HepG2 (cell line): ENCODE data around the gene ARIH1. TPM values are rescaled to one million over a fixed set of nuclear protein-coding genes. Genes with fewer than 3 reads are reported as not detected.
A peak's percentile ranks its signal among the peaks of the same experiment; 100 is the strongest.
"Not testable (repeated sequence)": the region's sequence is repeated elsewhere in the genome, so short reads cannot be mapped to it uniquely, and the experiment has no call there.

Experiments
- ATAC-seq: fragments of 200-7000 bp; cut with Tn5 transposase; 3 replicates; pipeline ENCODE4 v1.9.1; 2020; ENCODE audit warnings: mild to moderate bottlenecking, moderate library complexity
- BruUV-seq: library from RNA; stranded (reverse); fragments of 400-500 nt; replicated peaks from 2 replicates; lab custom pipeline; 2021; lab: Mats Ljungman, UMichigan
- CTCF ChIA-PET: fragments of 300-600 bp; formaldehyde crosslinking; extraction: SDS; loops from one replicate; lab custom pipeline; 2021; ENCODE audit warnings: low total read pairs, inconsistent platforms, low intra/inter-chr PET ratio; lab: Yijun Ruan, JAX
- POLR2A ChIA-PET: fragments of 350-600 bp; sonication (Branson Sonifier 250); formaldehyde crosslinking; loops from one replicate; lab custom pipeline; 2020; ENCODE audit warnings: antibody characterized with exemption, inconsistent platforms; lab: Yijun Ruan, JAX
- DNase-seq: peaks from one replicate; pipeline ENCODE4 v3.0.0-alpha.2; 2015; ENCODE audit warnings: low spot score
- FAIRE-seq: peaks from 3 replicates; lab custom pipeline; 2011; peaks lifted over from hg19 to GRCh38; lab: Jason Lieb, UNC
- H2AFZ ChIP-seq: one replicate; pipeline ENCODE4 v1.6.1; 2011; ENCODE audit warnings: low read length, inconsistent platforms
- H3K27ac ChIP-seq: fragments of 300-600 bp; 3 replicates; pipeline ENCODE4 v1.8.0; 2011; ENCODE audit warnings: mixed run types, mild to moderate bottlenecking, mixed read lengths, low read length, inconsistent platforms; ENCODE audit not compliant: insufficient read depth; ENCODE audit errors: extremely low read length
- H3K27me3 ChIP-seq, 2 experiments: fragments of 200-600 bp in 1 of 2; 2 replicates in 1 of 2; 3 replicates in 1 of 2; pipeline versions ENCODE4 v1.6.0 to v1.8.0; 2011; ENCODE audit warnings: low read length in 2 of 2, mild to moderate bottlenecking in 2 of 2, moderate library complexity in 2 of 2, inconsistent platforms in 1 of 2; ENCODE audit not compliant: insufficient read depth in 2 of 2, control insufficient read depth in 1 of 2
- H3K36me3 ChIP-seq, 2 experiments: fragments of 200-600 bp in 1 of 2; replicated peaks in 1 of 2; 2 replicates in 1 of 2; 3 replicates in 1 of 2; pipeline versions ENCODE4 v1.5.1 to v1.8.0; 2011; ENCODE audit warnings: low read length in 2 of 2, inconsistent platforms in 1 of 2; ENCODE audit not compliant: insufficient read depth in 2 of 2, control insufficient read depth in 1 of 2
- H3K4me1 ChIP-seq: 2 replicates; pipeline ENCODE4 v1.5.1; 2012; ENCODE audit warnings: low read length, inconsistent platforms; ENCODE audit not compliant: insufficient read depth
- H3K4me2 ChIP-seq: 2 replicates; pipeline ENCODE4 v1.6.0; 2011; ENCODE audit warnings: low read depth, low read length, inconsistent platforms
- H3K4me3 ChIP-seq, 3 experiments: fragments of 200-600 bp in 1 of 3; sonication (generic), shearing (Covaris generic) in 1 of 3; replicated peaks in 1 of 3; 2 replicates each; pipeline ENCODE4 v1.5.1; 2011 to 2016; ENCODE audit warnings: low read length in 3 of 3, inconsistent platforms in 2 of 3, low read depth in 2 of 3, mild to moderate bottlenecking in 2 of 3, control low read depth in 1 of 3, mixed read lengths in 1 of 3; ENCODE audit not compliant: insufficient read depth in 1 of 3
- H3K79me2 ChIP-seq: one replicate; pipeline ENCODE4 v1.6.1; 2011; ENCODE audit warnings: low read length, inconsistent platforms; ENCODE audit not compliant: insufficient read depth
- H3K9ac ChIP-seq: 2 replicates; pipeline ENCODE4 v1.6.0; 2011; ENCODE audit warnings: mild to moderate bottlenecking, low read depth, low read length, inconsistent platforms; ENCODE audit not compliant: insufficient read depth
- H3K9me3 ChIP-seq: 2 replicates; pipeline ENCODE4 v1.5.1; 2012; ENCODE audit warnings: mild to moderate bottlenecking, low read length
- H4K20me1 ChIP-seq: 2 replicates; pipeline ENCODE4 v1.6.0; 2011; ENCODE audit warnings: inconsistent platforms, mild to moderate bottlenecking, low read length, moderate library complexity; ENCODE audit not compliant: insufficient read depth
- BHLHE40 ChIP-seq: IDR thresholded peaks from 2 replicates; pipeline ENCODE4 v1.6.1; 2011; ENCODE audit warnings: low read length, improper control_type of control experiment
- KLF11 ChIP-seq: IDR thresholded peaks from 2 replicates; pipeline ENCODE4 v1.6.1; 2016; ENCODE audit warnings: missing compliant biosample characterization
- NR2F6 ChIP-seq, 2 experiments: IDR thresholded peaks; 2 replicates each; pipeline ENCODE4 v1.6.1; 2016; ENCODE audit warnings: antibody characterized with exemption in 1 of 2, mild to moderate bottlenecking in 1 of 2
- PATZ1 ChIP-seq: sonication (generic); formaldehyde crosslinking; IDR thresholded peaks from 2 replicates; pipeline ENCODE4 v1.4.0; 2020; ENCODE audit warnings: missing genetic modification reagents
- PHF8 ChIP-seq: sonication (generic); formaldehyde crosslinking; IDR thresholded peaks from 2 replicates; pipeline ENCODE4 v1.5.0; 2020; ENCODE audit warnings: missing genetic modification reagents
- POLR2A ChIP-seq, 2 experiments: IDR thresholded peaks; 2 replicates each; pipeline ENCODE4 v1.6.1; 2011; ENCODE audit warnings: low read depth in 2 of 2, low read length in 2 of 2, mild to moderate bottlenecking in 1 of 2, moderate library complexity in 1 of 2; ENCODE audit not compliant: insufficient read depth in 1 of 2
- STAG1 ChIP-seq: sonication (generic); formaldehyde crosslinking; IDR thresholded peaks from 2 replicates; pipeline ENCODE4 v1.4.0; 2020; ENCODE audit warnings: missing genetic modification reagents
- USF2 ChIP-seq, 2 experiments: sonication (generic) in 1 of 2; formaldehyde crosslinking in 1 of 2; IDR thresholded peaks; 2 replicates each; pipeline versions ENCODE4 v1.5.1 to v1.6.1; 2011 to 2020; ENCODE audit warnings: borderline replicate concordance in 1 of 2, low read depth in 1 of 2, low read length in 1 of 2, mild to moderate bottlenecking in 1 of 2, missing genetic modification reagents in 1 of 2, moderate library complexity in 1 of 2
- WGBS: methylation state at CpG from one replicate; pipeline ENCODE4 v1.1.6; 2017; ENCODE audit warnings: low lambda C conversion rate; 5-methylcytosine and 5-hydroxymethylcytosine counted together
- in situ Hi-C: cut with HindIII; loops from 2 replicates; pipeline ENCODE4 v1.10.0; 2017; ENCODE audit warnings: low pct_unique_long_range_greater_than_20kb; ENCODE audit not compliant: extremely low pct_ligation_motif_present
- intact Hi-C: fragments of 100-400 bp; cut with micrococcal nuclease; formaldehyde crosslinking; loops from one replicate; pipeline ENCODE4 v1.10.0; 2022; ENCODE audit not compliant: unreplicated experiment
- polyA plus RNA-seq, 8 experiments: library from polyadenylated mRNA; depleted of rRNA in 3 of 8; stranded (reverse) in 7 of 8; unstranded in 1 of 8; fragments of >200 nt; fragmentation: Illumina TruSeq in 4 of 8; extraction: Trizol in 4 of 8; gene quantifications; 2 replicates each; pipeline versions ENCODE4 v1.2.1 to v1.2.3, GENCODE V29; 2011 to 2016; ENCODE audit warnings: low read depth in 4 of 8, missing spikeins in 1 of 8, mixed read lengths in 1 of 8; ENCODE audit not compliant: insufficient read depth in 1 of 8
- total RNA-seq, 5 experiments: library from RNA; depleted of rRNA; stranded (reverse); fragments of >200 nt; fragmentation: Illumina TruSeq; extraction: Trizol; gene quantifications; 2 replicates each; pipeline ENCODE4 v1.2.3, GENCODE V29; 2016; ENCODE audit warnings: low read depth in 1 of 5
- TF ChIP-seq, protein P1 (sequence below): sonication (generic); formaldehyde crosslinking; IDR thresholded peaks from 2 replicates; pipeline ENCODE4 v1.5.0; 2020; ENCODE audit warnings: mild to moderate bottlenecking, low read depth, missing genetic modification reagents, borderline replicate concordance
- TF ChIP-seq, protein P2 (sequence below): sonication (generic); formaldehyde crosslinking; IDR thresholded peaks from 2 replicates; pipeline ENCODE4 v1.5.0; 2020; ENCODE audit warnings: mild to moderate bottlenecking, missing genetic modification reagents, moderate library complexity

Gene ARIH1
- total and polyA plus RNA-seq, 2 of the 13 experiments (the other 11 are each of a cell fraction or from before 2014, with no cell fraction given) = 38.8 to 59.8 TPM

- no peak for TF ChIP-seq PHF8
- TF ChIP-seq KLF11 (CRISPR knock-in tag) = no peak
- no peak for TF ChIP-seq POLR2A (IDR thresholded peaks at IDR 0.05; ENCODE audit: insufficient read depth in 1 of 2, low read depth in 2 of 2, low read length in 2 of 2)
- TF ChIP-seq, protein P1, sequence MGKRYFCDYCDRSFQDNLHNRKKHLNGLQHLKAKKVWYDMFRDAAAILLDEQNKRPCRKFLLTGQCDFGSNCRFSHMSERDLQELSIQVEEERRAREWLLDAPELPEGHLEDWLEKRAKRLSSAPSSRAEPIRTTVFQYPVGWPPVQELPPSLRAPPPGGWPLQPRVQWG = no peak
- TF ChIP-seq NR2F6 (IDR thresholded peaks at IDR 0.05) = no peak
- TF ChIP-seq NR2F6 (CRISPR knock-in tag; IDR thresholded peaks at IDR 0.05) = no peak
- TF ChIP-seq, all 625 proteins: peak for 0
Measured at GRCh38 chr15:72614810-72615532, 140.8 kb downstream of the ARIH1 start (continued).

DNA sequence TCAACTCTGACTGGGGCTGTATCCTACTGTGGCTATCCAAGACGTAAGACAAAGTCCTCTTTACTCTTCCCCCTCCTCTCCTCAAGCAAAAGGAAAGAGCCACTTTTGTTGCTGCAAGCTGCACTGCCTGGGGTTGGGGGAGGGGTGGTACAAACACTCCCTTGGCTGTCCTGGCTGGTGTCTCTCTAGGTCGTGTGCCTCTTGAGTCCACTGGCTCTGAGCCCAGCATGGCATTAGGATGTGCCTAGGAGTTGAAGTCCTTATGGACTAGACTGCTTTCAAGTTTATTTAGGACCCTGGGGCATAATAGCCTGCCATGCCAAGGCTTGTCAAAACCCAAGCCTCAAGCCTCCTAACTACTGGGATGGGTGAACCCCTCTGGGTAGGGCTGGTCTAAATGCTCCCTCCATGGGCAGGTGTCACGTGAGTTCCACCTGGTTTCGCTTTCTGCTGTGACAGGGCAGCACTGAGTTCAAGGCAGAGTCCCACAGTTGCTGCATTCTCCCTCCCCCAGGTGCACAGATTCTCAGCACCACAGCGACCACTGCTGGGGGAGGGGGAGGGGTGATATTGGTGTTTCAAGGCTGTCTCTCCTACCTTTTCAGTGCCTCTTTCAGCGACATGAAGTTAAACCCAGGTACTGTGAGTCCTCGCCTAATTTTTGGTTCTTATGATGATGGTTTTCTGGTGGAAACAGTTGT, 141.6 kb downstream of the ARIH1 start:
- CTCF ChIA-PET; H3K9me3 ChIP-seq; H3K4me3 ChIP-seq; H3K9ac ChIP-seq; POLR2A ChIA-PET; H4K20me1 ChIP-seq; H3K27ac ChIP-seq; intact Hi-C loops; BruUV-seq; H3K27me3 ChIP-seq; H2AFZ ChIP-seq; H3K36me3 ChIP-seq; FAIRE-seq; H3K79me2 ChIP-seq; in situ Hi-C loops; TF ChIP-seq USF2 (IDR thresholded peaks at IDR 0.05; ENCODE audit: low read depth, low read length): not testable (repeated sequence)
- Histone ChIP-seq H3K4me2 (peak overlapping the region; percentile 46), H3K4me1 (peaks cover 25% of the 10 kb centered on the region)
- WGBS = 21% methylated on average over 4 of the region's 7 CpGs
- DNase-seq (peak; percentile 11), ATAC-seq (peak; percentile 48)
- TF ChIP-seq, protein P2, sequence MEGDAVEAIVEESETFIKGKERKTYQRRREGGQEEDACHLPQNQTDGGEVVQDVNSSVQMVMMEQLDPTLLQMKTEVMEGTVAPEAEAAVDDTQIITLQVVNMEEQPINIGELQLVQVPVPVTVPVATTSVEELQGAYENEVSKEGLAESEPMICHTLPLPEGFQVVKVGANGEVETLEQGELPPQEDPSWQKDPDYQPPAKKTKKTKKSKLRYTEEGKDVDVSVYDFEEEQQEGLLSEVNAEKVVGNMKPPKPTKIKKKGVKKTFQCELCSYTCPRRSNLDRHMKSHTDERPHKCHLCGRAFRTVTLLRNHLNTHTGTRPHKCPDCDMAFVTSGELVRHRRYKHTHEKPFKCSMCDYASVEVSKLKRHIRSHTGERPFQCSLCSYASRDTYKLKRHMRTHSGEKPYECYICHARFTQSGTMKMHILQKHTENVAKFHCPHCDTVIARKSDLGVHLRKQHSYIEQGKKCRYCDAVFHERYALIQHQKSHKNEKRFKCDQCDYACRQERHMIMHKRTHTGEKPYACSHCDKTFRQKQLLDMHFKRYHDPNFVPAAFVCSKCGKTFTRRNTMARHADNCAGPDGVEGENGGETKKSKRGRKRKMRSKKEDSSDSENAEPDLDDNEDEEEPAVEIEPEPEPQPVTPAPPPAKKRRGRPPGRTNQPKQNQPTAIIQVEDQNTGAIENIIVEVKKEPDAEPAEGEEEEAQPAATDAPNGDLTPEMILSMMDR = peak; percentile 65
- TF ChIP-seq USF2 (CRISPR knock-in tag; IDR thresholded peaks at IDR 0.05; ENCODE audit: borderline replicate concordance) (peak; percentile 40; the same call in 1 of the 2 replicates), PATZ1 (0 out of 2 replicates have a peak, but pooled peaks have one; percentile 17), BHLHE40 (peak; percentile 46; the same call in 1 of the 2 replicates), STAG1 (CRISPR knock-in tag) (peak; percentile 46)
